Thoracic aorta (tissue), 2 donors: ENCODE data around the gene AK2. TPM values are rescaled to one million over a fixed set of nuclear protein-coding genes. Genes with fewer than 3 reads are reported as not detected.
"Not testable (repeated sequence)": the region's sequence is repeated elsewhere in the genome, so short reads cannot be mapped to it uniquely, and the experiment has no call there.

Source experiments
- ATAC-seq: fragments of 150-250 bp; one replicate; pipeline ENCODE4 v1.8.0; 2017; ENCODE audit warnings: low read depth; ENCODE audit not compliant: insufficient number of reproducible peaks, low FRiP score
- DNase-seq: peaks from one replicate; pipeline ENCODE4 v3.0.0-alpha.2; 2020; ENCODE audit warnings: low spot score
- H3K27ac ChIP-seq, 2 donors: fragments of 200-600 bp; sonication (generic); 1 replicate in 1 of 2; 2 replicates in 1 of 2; pipeline ENCODE4 v1.5.1; 2016; ENCODE audit warnings: mild to moderate bottlenecking in 2 of 2, moderate library complexity in 2 of 2
- H3K27me3 ChIP-seq: fragments of 200-600 bp; sonication (generic); replicated peaks from 2 replicates; pipeline ENCODE4 v1.6.0; 2016; ENCODE audit warnings: mild to moderate bottlenecking; ENCODE audit not compliant: insufficient read depth
- H3K36me3 ChIP-seq: fragments of 200-600 bp; sonication (generic); one replicate; pipeline ENCODE4 v1.5.1; 2016
- H3K4me1 ChIP-seq, 2 donors: fragments of 200-600 bp; sonication (generic); 1 replicate in 1 of 2; 2 replicates in 1 of 2; pipeline versions ENCODE4 v1.5.1 to v1.6.0; 2016; ENCODE audit warnings: low read depth in 2 of 2, mild to moderate bottlenecking in 1 of 2; ENCODE audit not compliant: control insufficient read depth in 1 of 2
- H3K4me3 ChIP-seq: fragments of 200-600 bp; sonication (generic); 2 replicates; pipeline ENCODE4 v1.5.1; 2016; ENCODE audit warnings: mild to moderate bottlenecking
- H3K9me3 ChIP-seq: fragments of 200-600 bp; sonication (generic); 2 replicates; pipeline ENCODE4 v1.5.1; 2016
- total RNA-seq, 2 donors: library from RNA; depleted of rRNA; stranded (reverse); fragments of >200 nt; gene quantifications; one replicate each; pipeline versions ENCODE4 v1.1.0 to v1.2.3, GENCODE V29; 2016
- TF ChIP-seq, protein P1 (sequence below): fragments of 200-600 bp; sonication (generic); IDR thresholded peaks from one replicate; pipeline ENCODE4 v1.5.1; 2019; ENCODE audit warnings: antibody characterized with exemption

The AK2 gene
- total RNA-seq, 2 donors from 2014 or later, result 106 to 253 TPM

DNA sequence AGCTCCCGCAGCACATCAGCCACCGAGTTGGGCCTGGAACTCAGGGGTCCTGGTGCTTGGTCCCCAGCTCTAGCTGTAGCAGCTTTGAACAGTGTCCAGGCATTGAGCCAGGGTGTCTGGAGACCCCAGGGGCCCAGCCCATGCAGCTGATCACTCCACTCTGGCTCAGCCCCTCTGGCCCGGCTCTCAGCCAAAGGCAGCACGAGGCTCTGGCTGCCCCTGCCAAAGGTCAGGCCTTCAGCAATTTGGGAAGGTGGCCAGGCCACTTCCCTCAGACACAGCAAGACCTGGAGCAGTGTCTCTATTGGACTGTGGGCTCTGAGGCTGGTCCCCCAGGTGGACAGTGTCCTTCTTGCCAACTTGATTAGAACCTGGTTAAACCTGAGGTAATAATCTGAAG lies 37.7 kb downstream of the AK2 start:
- ATAC-seq (no peak), DNase-seq (no peak)
- Histone ChIP-seq H3K27ac (no peak overlapping the region), H3K4me3 (no peak overlapping the region), H3K9me3 (no peaks in the 10 kb centered on the region), H3K4me1 (peaks cover 6 to 7% of the 10 kb centered on the region in 2 donors), H3K36me3 (no peaks in the 10 kb centered on the region), H3K27me3 (no peaks in the 10 kb centered on the region)
- TF ChIP-seq, protein P1, sequence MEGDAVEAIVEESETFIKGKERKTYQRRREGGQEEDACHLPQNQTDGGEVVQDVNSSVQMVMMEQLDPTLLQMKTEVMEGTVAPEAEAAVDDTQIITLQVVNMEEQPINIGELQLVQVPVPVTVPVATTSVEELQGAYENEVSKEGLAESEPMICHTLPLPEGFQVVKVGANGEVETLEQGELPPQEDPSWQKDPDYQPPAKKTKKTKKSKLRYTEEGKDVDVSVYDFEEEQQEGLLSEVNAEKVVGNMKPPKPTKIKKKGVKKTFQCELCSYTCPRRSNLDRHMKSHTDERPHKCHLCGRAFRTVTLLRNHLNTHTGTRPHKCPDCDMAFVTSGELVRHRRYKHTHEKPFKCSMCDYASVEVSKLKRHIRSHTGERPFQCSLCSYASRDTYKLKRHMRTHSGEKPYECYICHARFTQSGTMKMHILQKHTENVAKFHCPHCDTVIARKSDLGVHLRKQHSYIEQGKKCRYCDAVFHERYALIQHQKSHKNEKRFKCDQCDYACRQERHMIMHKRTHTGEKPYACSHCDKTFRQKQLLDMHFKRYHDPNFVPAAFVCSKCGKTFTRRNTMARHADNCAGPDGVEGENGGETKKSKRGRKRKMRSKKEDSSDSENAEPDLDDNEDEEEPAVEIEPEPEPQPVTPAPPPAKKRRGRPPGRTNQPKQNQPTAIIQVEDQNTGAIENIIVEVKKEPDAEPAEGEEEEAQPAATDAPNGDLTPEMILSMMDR, result no peak

GRCh38 chr1:32998064-32998463 lies 38.6 kb downstream of the AK2 start:
- TF ChIP-seq, protein P1, result no peak
- no peaks in the 10 kb centered on the region for H3K9me3 ChIP-seq
- no peak for ATAC-seq
- H3K4me3 ChIP-seq, result no peak overlapping the region
- no peak for DNase-seq
- H3K27me3 ChIP-seq, result no peaks in the 10 kb centered on the region
- H3K4me1 ChIP-seq, result peaks cover 6 to 7% of the 10 kb centered on the region in 2 donors
- peak overlapping the region in 1 of 2 donors; percentile 40 for H3K27ac ChIP-seq
- no peaks in the 10 kb centered on the region for H3K36me3 ChIP-seq

DNA sequence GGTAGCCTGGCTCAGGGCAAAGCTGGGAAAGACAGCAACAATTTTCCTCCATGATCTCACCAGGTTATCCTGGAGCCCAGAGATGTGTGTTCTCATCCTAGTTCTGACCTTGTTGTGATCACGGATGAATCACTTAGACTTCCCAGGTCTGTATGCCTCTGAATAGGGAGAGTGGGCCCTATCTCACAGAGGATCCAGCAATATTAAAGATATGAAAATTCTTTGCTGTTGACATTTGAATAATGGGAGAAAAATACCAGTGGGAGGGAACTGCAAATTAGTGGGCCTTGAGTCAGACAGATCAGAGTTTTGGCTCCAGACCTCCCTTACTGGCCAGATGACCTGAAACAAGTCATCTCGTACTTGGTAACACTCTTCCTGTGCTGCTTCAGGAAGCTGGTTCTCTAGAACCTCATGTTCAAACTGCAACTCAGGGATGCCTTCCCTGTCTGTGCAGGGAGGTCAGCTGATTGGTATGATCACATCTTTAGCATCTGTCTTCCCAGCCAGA lies 39.2 kb downstream of the AK2 start:
- DNase-seq (no peak), ATAC-seq (no peak)
- no peaks in the 10 kb centered on the region for H3K9me3 ChIP-seq
- no peaks in the 10 kb centered on the region for H3K27me3 ChIP-seq
- no peak overlapping the region for H3K4me3 ChIP-seq
- no peaks in the 10 kb centered on the region for H3K36me3 ChIP-seq
- TF ChIP-seq, protein P1, result no peak
- peak overlapping the region in 1 of 2 donors; percentile 40 for H3K27ac ChIP-seq
- H3K4me1 ChIP-seq, result peaks cover 6 to 10% of the 10 kb centered on the region in 2 donors

- H3K4me1 ChIP-seq, result peaks cover 26 to 27% of the 10 kb centered on the region in 2 donors
- DNase-seq, result not testable (repeated sequence)
These were observed 43.4 kb downstream of the AK2 start for GRCh38 chr1:32993324-32993636.

GRCh38 chr1:32992489-32993323 lies 44.0 kb downstream of the AK2 start:
- no peaks in the 10 kb centered on the region for H3K36me3 ChIP-seq
- H3K27me3 ChIP-seq, result no peaks in the 10 kb centered on the region
- H3K4me1 ChIP-seq, result peaks cover 26 to 30% of the 10 kb centered on the region in 2 donors
- ATAC-seq (no peak), DNase-seq (peak; percentile 31)
- peak overlapping the region in 1 of 2 donors; percentile 42 for H3K27ac ChIP-seq
- H3K9me3 ChIP-seq, result no peaks in the 10 kb centered on the region
- TF ChIP-seq, protein P1, result no peak
- H3K4me3 ChIP-seq, result no peak overlapping the region

More at GRCh38 chr1:32993324-32993636, 43.4 kb downstream of the AK2 start:
- not testable (repeated sequence) for H3K9me3 ChIP-seq, H3K27me3 ChIP-seq, ATAC-seq, H3K27ac ChIP-seq, H3K36me3 ChIP-seq, H3K4me3 ChIP-seq
